Esophagus muscularis mucosa (tissue), 4 donors: Measurements from ENCODE around the gene UBTD2. TPM values are rescaled to one million over a fixed set of nuclear protein-coding genes. Genes with fewer than 3 reads are reported as not detected.

Experiments
- DNase-seq: peaks from one replicate; pipeline ENCODE4 v3.0.0-alpha.2; 2017; ENCODE audit errors: extremely low spot score
- H3K27ac ChIP-seq, 4 donors: fragments of 200-600 bp; sonication (generic); replicated peaks in 1 of 4; 1 replicate in 3 of 4; 2 replicates in 1 of 4; pipeline ENCODE4 v1.5.1; 2016 to 2019; ENCODE audit warnings: mild to moderate bottlenecking in 1 of 4
- H3K27me3 ChIP-seq, 4 donors: fragments of 200-600 bp; sonication (generic); one replicate each; pipeline versions ENCODE4 v1.5.1 to v1.6.0; 2016 to 2019
- H3K36me3 ChIP-seq, 4 donors: fragments of 200-600 bp; sonication (generic); one replicate each; pipeline ENCODE4 v1.5.1; 2016 to 2019
- H3K4me1 ChIP-seq, 4 donors: fragments of 200-600 bp; sonication (generic); one replicate each; pipeline ENCODE4 v1.5.1; 2016 to 2019
- H3K4me3 ChIP-seq, 4 donors: fragments of 200-600 bp; sonication (generic); 1 replicate in 2 of 4; 2 replicates in 2 of 4; pipeline ENCODE4 v1.5.1; 2016 to 2019; ENCODE audit warnings: mild to moderate bottlenecking in 4 of 4, moderate library complexity in 1 of 4
- H3K9me3 ChIP-seq, 4 donors: fragments of 200-600 bp; sonication (generic); 1 replicate in 3 of 4; 2 replicates in 1 of 4; pipeline ENCODE4 v1.5.1; 2016 to 2019
- CTCF ChIP-seq, 3 experiments: fragments of 200-600 bp in 2 of 3; fragments of 450-650 bp in 1 of 3; sonication (generic) in 2 of 3; IDR thresholded peaks; one replicate each; pipeline ENCODE4 v1.5.1; 2017 to 2019; ENCODE audit warnings: antibody characterized with exemption in 3 of 3, mild to moderate bottlenecking in 2 of 3, moderate library complexity in 1 of 3
- EP300 ChIP-seq: sonication (generic); formaldehyde crosslinking; IDR thresholded peaks from one replicate; pipeline ENCODE4 v1.6.1; 2017; ENCODE audit warnings: antibody characterized with exemption
- POLR2A ChIP-seq: fragments of 450-650 bp; IDR thresholded peaks from one replicate; pipeline ENCODE4 v1.6.1; 2017; ENCODE audit warnings: antibody characterized with exemption, moderate library complexity, mild to moderate bottlenecking, low read depth
- POLR2AphosphoS5 ChIP-seq, 2 donors: sonication (generic); formaldehyde crosslinking; IDR thresholded peaks; one replicate each; pipeline ENCODE4 v1.6.1; 2017; ENCODE audit warnings: antibody characterized with exemption in 2 of 2
- WGBS: methylation state at CpG from one replicate; pipeline ENCODE4 v1.1.5; 2018; 5-methylcytosine and 5-hydroxymethylcytosine counted together
- intact Hi-C: fragments of 100-400 bp; cut with DNase I; formaldehyde crosslinking; loops from one replicate; pipeline ENCODE4 v1.15.1; 2023
- total RNA-seq, 4 donors: library from RNA; depleted of rRNA; stranded (reverse); fragments of >200 nt; gene quantifications; one replicate each; pipeline versions ENCODE4 v1.1.0 to v1.2.1, GENCODE V29; 2016

UBTD2 gene
- total RNA-seq, 4 donors from 2014 or later: 19.4 to 20.0 (median 19.9) TPM

- Histone ChIP-seq H3K27ac (peak overlapping the region in 2 of 4 donors; percentile 5 to 97), H3K4me1 (peaks cover 20 to 54% (median 39%) of the 10 kb centered on the region in 4 donors), H3K9me3 (no peaks in the 10 kb centered on the region), H3K4me3 (peak overlapping the region in 1 of 4 donors; percentile 7), H3K36me3 (peaks cover 0 to 3% (median 0%) of the 10 kb centered on the region in 4 donors), H3K27me3 (no peaks in the 10 kb centered on the region)
- DNase-seq: no peak
- no peak for TF ChIP-seq CTCF (IDR thresholded peaks at IDR 0.05)
- no peak for TF ChIP-seq EP300
- TF ChIP-seq POLR2A: no peak
- TF ChIP-seq POLR2AphosphoS5 (IDR thresholded peaks at IDR 0.05): no peak
- 46% methylated on average over 4 of the region's 4 CpGs for WGBS
- intact Hi-C loops: loop anchor here (5.0 to 10.0 kb wide), 2 partner anchors 174 to 179 kb away; partner anchors contain the start of gene SH3PXD2B
Measured at GRCh38 chr5:172280929-172281328, 2.6 kb downstream of the UBTD2 start.

- H3K4me1 ChIP-seq: peaks cover 20 to 50% (median 39%) of the 10 kb centered on the region in 4 donors
- WGBS: 93% methylated on average over 5 of the region's 5 CpGs
- H3K27me3 ChIP-seq: no peaks in the 10 kb centered on the region
- H3K4me3 ChIP-seq: no peak overlapping the region
- TF ChIP-seq EP300 (no peak), POLR2A (no peak), CTCF (IDR thresholded peaks at IDR 0.05) (no peak), POLR2AphosphoS5 (IDR thresholded peaks at IDR 0.05) (no peak)
- intact Hi-C loops: loop anchor here (5.0 to 10.0 kb wide), 2 partner anchors 174 to 178 kb away; partner anchors contain the start of gene SH3PXD2B
- H3K36me3 ChIP-seq: peaks cover 0 to 3% (median 0%) of the 10 kb centered on the region in 4 donors
- no peaks in the 10 kb centered on the region for H3K9me3 ChIP-seq
- no peak overlapping the region for H3K27ac ChIP-seq
- no peak for DNase-seq
Measured at GRCh38 chr5:172280317-172280716, 3.2 kb downstream of the UBTD2 start.

GRCh38 chr5:172278356-172278755 lies 5.2 kb downstream of the UBTD2 start:
- H3K36me3 ChIP-seq: peaks cover 0 to 3% (median 0%) of the 10 kb centered on the region in 4 donors
- TF ChIP-seq POLR2AphosphoS5 (IDR thresholded peaks at IDR 0.05) (no peak), POLR2A (no peak), CTCF (IDR thresholded peaks at IDR 0.05) (no peak), EP300 (no peak)
- DNase-seq: no peak
- H3K4me3 ChIP-seq: no peak overlapping the region
- no peaks in the 10 kb centered on the region for H3K9me3 ChIP-seq
- peaks cover 20 to 43% (median 34%) of the 10 kb centered on the region in 4 donors for H3K4me1 ChIP-seq
- intact Hi-C loops: no loop called here
- no peaks in the 10 kb centered on the region for H3K27me3 ChIP-seq
- 97% methylated on average over 9 of the region's 9 CpGs for WGBS
- no peak overlapping the region for H3K27ac ChIP-seq

- WGBS: 94% methylated on average over 3 of the region's 3 CpGs
- Histone ChIP-seq H3K27me3 (no peaks in the 10 kb centered on the region), H3K36me3 (peaks cover 0 to 3% (median 0%) of the 10 kb centered on the region in 4 donors), H3K27ac (no peak overlapping the region), H3K9me3 (no peaks in the 10 kb centered on the region), H3K4me1 (peaks cover 6 to 24% (median 18%) of the 10 kb centered on the region in 4 donors), H3K4me3 (no peak overlapping the region)
- intact Hi-C loops: no loop called here
- no peak for DNase-seq
- TF ChIP-seq CTCF (IDR thresholded peaks at IDR 0.05) (no peak), EP300 (no peak), POLR2AphosphoS5 (IDR thresholded peaks at IDR 0.05) (no peak), POLR2A (no peak)
Measured at GRCh38 chr5:172276214-172276613, 7.3 kb downstream of the UBTD2 start.
